ENCODE results near the gene SERF2. TPM values are rescaled to one million over a fixed set of nuclear protein-coding genes. Genes with fewer than 3 reads are reported as not detected.
A peak's percentile ranks its signal among the peaks of the same experiment; 100 is the strongest.

SERF2 gene
- total RNA-seq, 2 donors from 2014 or later: 966 to 1,595 TPM

- H3K4me3 ChIP-seq: no peak overlapping the region
- intact Hi-C loops (cut with DNase I): loop anchor here (5.0 kb wide), 1 partner anchor 335 kb away; no protein-coding TSS in a partner anchor
- H3K27me3 ChIP-seq (replicated peaks; ENCODE audit: insufficient read depth): no peaks in the 10 kb centered on the region
- H3K36me3 ChIP-seq: peaks cover 8 to 10% of the 10 kb centered on the region in 2 donors
- no peaks in the 10 kb centered on the region for H3K4me1 ChIP-seq (replicated peaks)
- TF ChIP-seq CTCF (IDR thresholded peaks at IDR 0.05) (no peak), POLR2AphosphoS5 (IDR thresholded peaks at IDR 0.05) (no peak), POLR2A (IDR thresholded peaks at IDR 0.05) (no peak)
- H3K27ac ChIP-seq: no peak overlapping the region
- no peak for DNase-seq (ENCODE audit: low spot score)
- no peaks in the 10 kb centered on the region for H3K9me3 ChIP-seq
These were observed 19.5 kb upstream of the SERF2 start for GRCh38 chr15:43772624-43773023.

GRCh38 chr15:43774062-43774461 lies 18.1 kb upstream of the SERF2 start:
- no peaks in the 10 kb centered on the region for H3K27me3 ChIP-seq (replicated peaks; ENCODE audit: insufficient read depth)
- peaks cover 8 to 10% of the 10 kb centered on the region in 2 donors for H3K36me3 ChIP-seq
- H3K4me3 ChIP-seq: no peak overlapping the region
- TF ChIP-seq POLR2AphosphoS5 (IDR thresholded peaks at IDR 0.05): no peak
- TF ChIP-seq POLR2A (IDR thresholded peaks at IDR 0.05): no peak
- TF ChIP-seq CTCF (IDR thresholded peaks at IDR 0.05): no peak
- no peak overlapping the region for H3K27ac ChIP-seq
- no peaks in the 10 kb centered on the region for H3K4me1 ChIP-seq (replicated peaks)
- DNase-seq (ENCODE audit: low spot score): no peak
- no peaks in the 10 kb centered on the region for H3K9me3 ChIP-seq
- 69% methylated on average over 4 of the region's 4 CpGs for WGBS
- intact Hi-C loops (cut with DNase I): loop anchor here (5.0 kb wide), 1 partner anchor 337 kb away; no protein-coding TSS in a partner anchor

- H3K4me1 ChIP-seq (replicated peaks): no peaks in the 10 kb centered on the region
- H3K36me3 ChIP-seq: peaks cover 2 to 6% of the 10 kb centered on the region in 2 donors
- H3K27me3 ChIP-seq (replicated peaks; ENCODE audit: insufficient read depth): no peaks in the 10 kb centered on the region
- H3K9me3 ChIP-seq: no peaks in the 10 kb centered on the region
- no peak overlapping the region for H3K4me3 ChIP-seq
- 100% methylated on average over 1 of the region's 1 CpG for WGBS
- intact Hi-C loops (cut with DNase I): no loop called here
- H3K27ac ChIP-seq: peak overlapping the region; percentile 93 to 97
- peak; percentile 62 for DNase-seq (ENCODE audit: low spot score)
- TF ChIP-seq CTCF (IDR thresholded peaks at IDR 0.05): peak in 3 of 4 experiments; percentile 43 to 49 (median 44)
- TF ChIP-seq POLR2AphosphoS5 (IDR thresholded peaks at IDR 0.05): peak; percentile 75
- no peak for TF ChIP-seq POLR2A (IDR thresholded peaks at IDR 0.05)
These were observed 16.6 kb upstream of the SERF2 start for GRCh38 chr15:43775411-43775965.

GRCh38 chr15:43776101-43776717 lies 15.9 kb upstream of the SERF2 start:
- Histone ChIP-seq H3K27ac (peak overlapping the region; percentile 93 to 97), H3K27me3 (replicated peaks; ENCODE audit: insufficient read depth) (no peaks in the 10 kb centered on the region), H3K4me1 (replicated peaks) (no peaks in the 10 kb centered on the region), H3K4me3 (peak overlapping the region; percentile 54 to 56), H3K36me3 (no peaks in the 10 kb centered on the region), H3K9me3 (no peaks in the 10 kb centered on the region)
- 36% methylated on average over 28 of the region's 35 CpGs for WGBS
- DNase-seq (ENCODE audit: low spot score): no peak
- intact Hi-C loops (cut with DNase I): no loop called here
- TF ChIP-seq CTCF (IDR thresholded peaks at IDR 0.05) (no peak), POLR2A (IDR thresholded peaks at IDR 0.05) (no peak), POLR2AphosphoS5 (IDR thresholded peaks at IDR 0.05) (no peak)

Measured in prostate gland (tissue), 2 donors.